Measurements from ENCODE around the gene POLR2C. TPM values are rescaled to one million over a fixed set of nuclear protein-coding genes. Genes with fewer than 3 reads are reported as not detected.
A peak's percentile ranks its signal among the peaks of the same experiment; 100 is the strongest.

POLR2C gene
- total RNA-seq, 1 donor from 2014 or later = 47.6 TPM

- Histone ChIP-seq H3K4me3 (peak overlapping the region; percentile 80), H3K36me3 (no peaks in the 10 kb centered on the region), H3K27ac (replicated peaks) (peak overlapping the region; percentile 75), H3K27me3 (ENCODE audit: low read depth) (no peaks in the 10 kb centered on the region), H3K4me1 (peaks cover 34% of the 10 kb centered on the region), H3K9me3 (replicated peaks) (no peaks in the 10 kb centered on the region)
- intact Hi-C loops (cut with micrococcal nuclease) = no loop called here
- DNase-seq = no peak
- TF ChIP-seq CTCF (IDR thresholded peaks at IDR 0.05; ENCODE audit: borderline replicate concordance) = no peak
Measured at GRCh38 chr16:57485091-57485915, 22.8 kb downstream of the POLR2C start.

GRCh38 chr16:57485916-57486857, 23.7 kb downstream of the POLR2C start, which contains the start of gene DOK4:
Gene DOK4, minus strand, starts transcription at chr16:57486493. Its CDS starts 6,986 bp downstream, at chr16:57479507.
- no peaks in the 10 kb centered on the region for H3K36me3 ChIP-seq
- peak within 1 kb of the TSS; percentile 75 for H3K27ac ChIP-seq (replicated peaks)
- no peaks in the 10 kb centered on the region for H3K27me3 ChIP-seq (ENCODE audit: low read depth)
- H3K9me3 ChIP-seq (replicated peaks) = no peaks in the 10 kb centered on the region
- H3K4me1 ChIP-seq = peaks cover 27% of the 10 kb centered on the region
- TF ChIP-seq CTCF (IDR thresholded peaks at IDR 0.05; ENCODE audit: borderline replicate concordance) = no peak
- peak; percentile 87 for DNase-seq
- intact Hi-C loops (cut with micrococcal nuclease) = no loop called here
- peak within 1 kb of the TSS; percentile 80 for H3K4me3 ChIP-seq

DNA sequence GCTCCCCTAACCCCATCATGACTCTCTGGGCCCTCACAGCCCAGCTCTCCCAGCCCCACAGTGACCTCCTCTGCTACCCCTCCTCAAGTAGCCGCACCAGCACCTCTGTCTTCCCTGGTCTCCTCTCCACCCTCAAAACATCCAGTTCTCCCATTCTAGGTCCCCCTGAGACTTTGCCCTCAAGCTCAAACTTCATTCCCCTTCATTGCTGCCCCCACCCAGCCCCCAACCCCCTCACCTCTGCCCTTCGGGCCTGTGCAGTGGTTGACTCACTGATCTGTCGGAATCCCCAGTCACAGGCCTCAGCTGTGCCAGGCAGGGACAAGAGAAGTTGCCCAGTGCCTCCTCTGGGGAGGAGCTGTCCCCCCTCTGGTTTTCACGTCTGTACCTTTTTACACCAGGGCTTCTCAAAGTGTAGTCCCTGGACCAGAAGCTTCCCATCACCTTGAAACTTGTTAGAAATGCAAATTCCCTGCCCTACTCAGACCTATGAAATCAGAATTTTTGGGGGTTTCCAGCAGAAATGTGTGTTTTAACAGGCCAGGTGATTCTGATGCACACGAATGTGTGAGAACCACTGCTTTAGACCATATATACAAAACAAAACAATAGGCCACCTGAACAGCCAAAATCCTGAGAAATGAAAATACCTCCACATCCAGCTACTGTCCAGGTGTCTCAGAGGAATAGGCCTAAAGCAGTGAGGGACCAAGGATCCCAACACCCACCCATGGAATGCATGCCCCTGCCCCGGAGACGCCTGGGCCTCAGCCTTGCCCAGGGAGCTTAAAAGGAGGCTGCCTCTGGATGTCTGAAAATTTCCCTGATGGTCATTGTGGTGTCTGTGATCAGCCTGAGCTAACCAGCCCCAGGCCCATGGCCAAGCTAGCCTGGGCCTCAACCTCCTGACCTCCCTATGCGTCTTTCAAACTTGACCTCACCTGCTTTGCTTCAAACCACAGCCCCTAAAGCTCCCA, 24.7 kb downstream of the POLR2C start:
- no peaks in the 10 kb centered on the region for H3K27me3 ChIP-seq (ENCODE audit: low read depth)
- DNase-seq = no peak
- TF ChIP-seq CTCF (IDR thresholded peaks at IDR 0.05; ENCODE audit: borderline replicate concordance) = no peak
- intact Hi-C loops (cut with micrococcal nuclease) = no loop called here
- no peaks in the 10 kb centered on the region for H3K36me3 ChIP-seq
- peak overlapping the region; percentile 75 for H3K27ac ChIP-seq (replicated peaks)
- no peaks in the 10 kb centered on the region for H3K9me3 ChIP-seq (replicated peaks)
- H3K4me1 ChIP-seq = peaks cover 27% of the 10 kb centered on the region
- H3K4me3 ChIP-seq = peak overlapping the region; percentile 80

DNA sequence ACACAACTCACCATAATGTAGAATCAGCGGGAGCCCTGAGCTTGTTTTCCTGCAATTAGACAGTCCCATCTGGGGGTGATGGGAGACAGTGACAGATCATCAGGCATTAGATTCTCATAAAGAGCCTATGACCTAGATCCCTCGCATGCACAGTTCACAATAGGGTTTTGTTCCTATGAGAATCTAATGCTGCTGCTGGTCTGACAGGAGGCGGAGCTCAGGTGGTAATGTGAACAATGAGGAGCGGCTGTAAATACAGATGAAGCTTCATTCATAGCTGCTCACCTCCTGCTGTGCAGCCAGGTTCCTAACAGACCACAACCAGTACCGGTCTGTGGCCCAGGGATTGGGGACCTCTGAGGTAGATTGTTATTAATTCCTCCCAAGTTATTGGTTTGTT, 26.8 kb downstream of the POLR2C start:
- peak; percentile 2 for DNase-seq
- no peak for TF ChIP-seq CTCF (IDR thresholded peaks at IDR 0.05; ENCODE audit: borderline replicate concordance)
- no peak overlapping the region for H3K4me3 ChIP-seq
- no peaks in the 10 kb centered on the region for H3K36me3 ChIP-seq
- no peaks in the 10 kb centered on the region for H3K27me3 ChIP-seq (ENCODE audit: low read depth)
- intact Hi-C loops (cut with micrococcal nuclease) = no loop called here
- no peak overlapping the region for H3K27ac ChIP-seq (replicated peaks)
- H3K4me1 ChIP-seq = peaks cover 27% of the 10 kb centered on the region
- H3K9me3 ChIP-seq (replicated peaks) = no peaks in the 10 kb centered on the region

Data from left ventricle myocardium inferior (tissue), 1 donor.